Breast epithelium (tissue), 3 donors: Measurements from ENCODE around the gene ZNRF3.

Experiments
- POLR2AphosphoS5 ChIP-seq, 3 donors: sonication (generic); formaldehyde crosslinking; IDR thresholded peaks; one replicate each; pipeline ENCODE4 v1.6.1; 2017; ENCODE audit warnings: antibody characterized with exemption in 3 of 3
- TF ChIP-seq, protein P1 (sequence below), 3 donors: fragments of 450-650 bp; IDR thresholded peaks; one replicate each; pipeline ENCODE4 v1.5.1; 2016 to 2017; ENCODE audit warnings: antibody characterized with exemption in 3 of 3, mild to moderate bottlenecking in 3 of 3, moderate library complexity in 3 of 3

DNA sequence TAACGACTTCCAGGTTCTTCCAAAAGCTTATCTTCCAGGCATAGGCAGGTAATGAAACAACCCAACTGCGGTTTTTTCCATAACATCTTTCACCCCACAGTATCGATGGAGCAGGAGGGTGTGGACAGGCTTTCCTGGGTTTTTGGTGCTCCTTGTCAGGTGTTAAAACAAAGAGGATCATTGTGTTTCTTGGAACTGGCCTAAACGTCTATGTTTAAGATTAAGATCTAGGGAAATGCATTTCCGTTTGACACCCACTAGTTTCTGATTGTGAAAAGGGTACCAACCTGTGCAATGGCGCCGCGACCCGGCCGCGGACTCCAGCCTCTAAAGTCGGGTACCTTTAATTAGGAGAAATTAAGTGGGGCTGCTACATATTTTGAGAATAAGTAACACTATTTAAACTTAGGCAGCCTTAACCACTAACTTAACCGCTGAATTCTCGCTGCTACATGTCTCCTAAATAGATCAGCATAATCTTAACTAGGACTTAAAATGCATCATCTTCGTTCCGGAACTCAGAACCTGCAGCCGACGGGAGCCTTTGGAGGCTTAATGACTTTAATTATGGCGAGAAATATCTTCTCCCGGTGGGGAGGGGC is 146.7 kb downstream of the ZNRF3 start:
- TF ChIP-seq, protein P1, sequence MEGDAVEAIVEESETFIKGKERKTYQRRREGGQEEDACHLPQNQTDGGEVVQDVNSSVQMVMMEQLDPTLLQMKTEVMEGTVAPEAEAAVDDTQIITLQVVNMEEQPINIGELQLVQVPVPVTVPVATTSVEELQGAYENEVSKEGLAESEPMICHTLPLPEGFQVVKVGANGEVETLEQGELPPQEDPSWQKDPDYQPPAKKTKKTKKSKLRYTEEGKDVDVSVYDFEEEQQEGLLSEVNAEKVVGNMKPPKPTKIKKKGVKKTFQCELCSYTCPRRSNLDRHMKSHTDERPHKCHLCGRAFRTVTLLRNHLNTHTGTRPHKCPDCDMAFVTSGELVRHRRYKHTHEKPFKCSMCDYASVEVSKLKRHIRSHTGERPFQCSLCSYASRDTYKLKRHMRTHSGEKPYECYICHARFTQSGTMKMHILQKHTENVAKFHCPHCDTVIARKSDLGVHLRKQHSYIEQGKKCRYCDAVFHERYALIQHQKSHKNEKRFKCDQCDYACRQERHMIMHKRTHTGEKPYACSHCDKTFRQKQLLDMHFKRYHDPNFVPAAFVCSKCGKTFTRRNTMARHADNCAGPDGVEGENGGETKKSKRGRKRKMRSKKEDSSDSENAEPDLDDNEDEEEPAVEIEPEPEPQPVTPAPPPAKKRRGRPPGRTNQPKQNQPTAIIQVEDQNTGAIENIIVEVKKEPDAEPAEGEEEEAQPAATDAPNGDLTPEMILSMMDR (IDR thresholded peaks at IDR 0.05), result no peak
- no peak for TF ChIP-seq POLR2AphosphoS5 (IDR thresholded peaks at IDR 0.05)
